ENCODE results near the gene EN2. TPM values are rescaled to one million over a fixed set of nuclear protein-coding genes. Genes with fewer than 3 reads are reported as not detected.

EN2 gene
- total and polyA plus RNA-seq, 2 of the 4 experiments (the other 2 are of a cell fraction) = not detected

DNA sequence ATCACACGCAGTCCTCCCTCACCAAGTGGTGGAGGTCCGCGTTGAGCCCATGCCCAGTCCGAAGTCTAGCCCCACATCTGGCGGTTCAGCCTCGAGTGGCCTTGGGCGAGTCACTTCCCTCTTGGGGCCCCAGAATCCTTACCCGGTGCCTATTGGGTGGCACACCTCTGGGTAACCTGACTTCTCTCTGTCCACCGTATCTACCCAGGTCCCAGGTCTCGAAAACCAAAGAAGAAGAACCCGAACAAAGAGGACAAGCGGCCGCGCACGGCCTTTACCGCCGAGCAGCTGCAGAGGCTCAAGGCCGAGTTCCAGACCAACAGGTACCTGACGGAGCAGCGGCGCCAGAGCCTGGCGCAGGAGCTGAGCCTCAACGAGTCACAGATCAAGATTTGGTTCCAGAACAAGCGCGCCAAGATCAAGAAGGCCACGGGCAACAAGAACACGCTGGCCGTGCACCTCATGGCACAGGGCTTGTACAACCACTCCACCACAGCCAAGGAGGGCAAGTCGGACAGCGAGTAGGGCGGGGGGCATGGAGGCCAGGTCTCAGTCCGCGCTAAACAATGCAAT is 4.3 kb downstream of the EN2 start:
- DNase-seq = no peak
- Histone ChIP-seq H2BK5ac (ENCODE audit: low read depth, low read length, poor library complexity, severe bottlenecking) (no peak overlapping the region), H2BK20ac (ENCODE audit: low read depth, low read length) (no peak overlapping the region), H2AK5ac (ENCODE audit: low read depth, low read length) (no peak overlapping the region), H3K27ac (ENCODE audit: insufficient read depth, low read length) (no peak overlapping the region), H4K8ac (ENCODE audit: low read depth in 2 of 2, low read length in 2 of 2) (no peak overlapping the region), H4K91ac (ENCODE audit: insufficient read depth, low read depth, low read length) (no peak overlapping the region), H3K79me1 (ENCODE audit: low read depth in 1 of 2, low read length in 2 of 2) (no peaks in the 10 kb centered on the region), H3K9me1 (ENCODE audit: insufficient read depth, low read length) (no peaks in the 10 kb centered on the region), H2BK120ac (ENCODE audit: low read depth, low read length) (no peak overlapping the region), H3K9me3 (ENCODE audit: control insufficient read depth, insufficient read depth, low read length) (peaks cover 3% of the 10 kb centered on the region; the same call in 1 of the 2 replicates), H3K4ac (ENCODE audit: low read depth, low read length) (no peak overlapping the region), H3K18ac (ENCODE audit: low read depth, low read length) (no peak overlapping the region), H3K4me2 (ENCODE audit: low read depth, low read length) (no peak overlapping the region), H2AFZ (replicated peaks; ENCODE audit: low read length, poor library complexity) (no peak overlapping the region), H3K9ac (ENCODE audit: low read depth, low read length) (no peak overlapping the region), H3K56ac (ENCODE audit: extremely low read depth, insufficient read depth, low read length) (no peak overlapping the region), H4K20me1 (ENCODE audit: insufficient read depth, low read length) (no peaks in the 10 kb centered on the region), H3K4me1 (ENCODE audit: control insufficient read depth, insufficient read depth, low read length) (no peaks in the 10 kb centered on the region), H3K36me3 (ENCODE audit: control insufficient read depth, insufficient read depth, low read length) (no peaks in the 10 kb centered on the region), H3K14ac (replicated peaks; ENCODE audit: low read depth, low read length) (no peak overlapping the region), H3K27me3 (ENCODE audit: control insufficient read depth, insufficient read depth, low read length) (peaks cover 86% of the 10 kb centered on the region), H3K23ac (ENCODE audit: low read depth, low read length) (no peak overlapping the region), H4K5ac (ENCODE audit: low read depth, low read length) (no peak overlapping the region), H2BK15ac (ENCODE audit: low read depth, low read length) (no peak overlapping the region), H3K4me3 (ENCODE audit: insufficient read depth, low read depth, low read length) (no peak overlapping the region), H2AK9ac (replicated peaks; ENCODE audit: low read depth, low read length, poor library complexity) (no peak overlapping the region)
- BruUV-seq (replicated peaks) = no TSS peak
- in situ Hi-C loops (cut with MboI; ENCODE audit: low sequenced_read_pairs) (no loop called here), dilution Hi-C loops (cut with HindIII; ENCODE audit: low sequenced_read_pairs, unreplicated experiment) (no loop called here), intact Hi-C loops (cut with micrococcal nuclease) (no loop called here)
- TF ChIP-seq FOS (IDR thresholded peaks at IDR 0.05; ENCODE audit: low read depth, low read length) (no peak), CEBPB (IDR thresholded peaks at IDR 0.05; ENCODE audit: low read depth, low read length) (no peak), RCOR1 (IDR thresholded peaks at IDR 0.05; ENCODE audit: insufficient replicate concordance, low read length) (no peak), RAD21 (IDR thresholded peaks at IDR 0.05; ENCODE audit: low read length) (no peak), RFX5 (IDR thresholded peaks at IDR 0.05; ENCODE audit: low read depth, low read length) (no peak), BHLHE40 (IDR thresholded peaks at IDR 0.05; ENCODE audit: low read depth, low read length) (no peak), SMC3 (IDR thresholded peaks at IDR 0.05; ENCODE audit: low read depth, low read length) (no peak), MXI1 (IDR thresholded peaks at IDR 0.05; ENCODE audit: borderline replicate concordance, low read depth, low read length) (no peak), POLR2A (IDR thresholded peaks at IDR 0.05; ENCODE audit: low read depth, low read length) (no peak), NFE2L2 (IDR thresholded peaks at IDR 0.05; ENCODE audit: low read depth, low read length) (no peak)
- TF ChIP-seq, protein P1, sequence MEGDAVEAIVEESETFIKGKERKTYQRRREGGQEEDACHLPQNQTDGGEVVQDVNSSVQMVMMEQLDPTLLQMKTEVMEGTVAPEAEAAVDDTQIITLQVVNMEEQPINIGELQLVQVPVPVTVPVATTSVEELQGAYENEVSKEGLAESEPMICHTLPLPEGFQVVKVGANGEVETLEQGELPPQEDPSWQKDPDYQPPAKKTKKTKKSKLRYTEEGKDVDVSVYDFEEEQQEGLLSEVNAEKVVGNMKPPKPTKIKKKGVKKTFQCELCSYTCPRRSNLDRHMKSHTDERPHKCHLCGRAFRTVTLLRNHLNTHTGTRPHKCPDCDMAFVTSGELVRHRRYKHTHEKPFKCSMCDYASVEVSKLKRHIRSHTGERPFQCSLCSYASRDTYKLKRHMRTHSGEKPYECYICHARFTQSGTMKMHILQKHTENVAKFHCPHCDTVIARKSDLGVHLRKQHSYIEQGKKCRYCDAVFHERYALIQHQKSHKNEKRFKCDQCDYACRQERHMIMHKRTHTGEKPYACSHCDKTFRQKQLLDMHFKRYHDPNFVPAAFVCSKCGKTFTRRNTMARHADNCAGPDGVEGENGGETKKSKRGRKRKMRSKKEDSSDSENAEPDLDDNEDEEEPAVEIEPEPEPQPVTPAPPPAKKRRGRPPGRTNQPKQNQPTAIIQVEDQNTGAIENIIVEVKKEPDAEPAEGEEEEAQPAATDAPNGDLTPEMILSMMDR (conservative IDR thresholded peaks at IDR 0.05; ENCODE audit: low read depth, low read length) = no peak
- TF ChIP-seq, protein P2, sequence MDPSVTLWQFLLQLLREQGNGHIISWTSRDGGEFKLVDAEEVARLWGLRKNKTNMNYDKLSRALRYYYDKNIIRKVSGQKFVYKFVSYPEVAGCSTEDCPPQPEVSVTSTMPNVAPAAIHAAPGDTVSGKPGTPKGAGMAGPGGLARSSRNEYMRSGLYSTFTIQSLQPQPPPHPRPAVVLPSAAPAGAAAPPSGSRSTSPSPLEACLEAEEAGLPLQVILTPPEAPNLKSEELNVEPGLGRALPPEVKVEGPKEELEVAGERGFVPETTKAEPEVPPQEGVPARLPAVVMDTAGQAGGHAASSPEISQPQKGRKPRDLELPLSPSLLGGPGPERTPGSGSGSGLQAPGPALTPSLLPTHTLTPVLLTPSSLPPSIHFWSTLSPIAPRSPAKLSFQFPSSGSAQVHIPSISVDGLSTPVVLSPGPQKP (IDR thresholded peaks at IDR 0.05; ENCODE audit: borderline replicate concordance, low read depth, low read length) = no peak
- TF ChIP-seq, protein P3, sequence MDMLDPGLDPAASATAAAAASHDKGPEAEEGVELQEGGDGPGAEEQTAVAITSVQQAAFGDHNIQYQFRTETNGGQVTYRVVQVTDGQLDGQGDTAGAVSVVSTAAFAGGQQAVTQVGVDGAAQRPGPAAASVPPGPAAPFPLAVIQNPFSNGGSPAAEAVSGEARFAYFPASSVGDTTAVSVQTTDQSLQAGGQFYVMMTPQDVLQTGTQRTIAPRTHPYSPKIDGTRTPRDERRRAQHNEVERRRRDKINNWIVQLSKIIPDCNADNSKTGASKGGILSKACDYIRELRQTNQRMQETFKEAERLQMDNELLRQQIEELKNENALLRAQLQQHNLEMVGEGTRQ (IDR thresholded peaks at IDR 0.05; ENCODE audit: low read depth, low read length) = no peak
- POLR2A ChIA-PET (ENCODE audit: unreplicated experiment) = no interaction called here
- CTCF ChIA-PET = no interaction called here
- 7% methylated on average over 11 of the region's 33 CpGs; no CpG with 5 or more reads in 1 of the 2 experiments for WGBS, 2 experiments (ENCODE audit: extremely low coverage in 2 of 2, insufficient read length in 1 of 2)
- ATAC-seq (ENCODE audit: low read depth) = no peak
